HCT116 (cell line): ENCODE measurements around the gene BACE1. TPM values are rescaled to one million over a fixed set of nuclear protein-coding genes. Genes with fewer than 3 reads are reported as not detected.

Experiments
- ATAC-seq: fragments of 200-7000 bp; cut with Tn5 transposase; 2 replicates; pipeline ENCODE4 v1.9.1; 2020; ENCODE audit warnings: mild to moderate bottlenecking, moderate library complexity
- BruUV-seq: library from RNA; stranded (reverse); fragments of 400-500 nt; replicated peaks from 2 replicates; lab custom pipeline; 2021; lab: Mats Ljungman, UMichigan
- CTCF ChIA-PET: fragments of 300-600 bp; sonication (Branson Sonifier 250); formaldehyde crosslinking; loops from one replicate; lab custom pipeline; 2021; ENCODE audit warnings: antibody characterized with exemption; lab: Charles Lee
- POLR2A ChIA-PET: fragments of 300-600, 350-600 bp; sonication (Branson Sonifier 250); formaldehyde crosslinking; loops from one replicate; lab custom pipeline; 2021; ENCODE audit warnings: antibody characterized with exemption; lab: Charles Lee
- RAD21 ChIA-PET, 2 experiments: fragments of 300-600 bp; sonication (Branson Sonifier 250); formaldehyde crosslinking; loops; one replicate each; lab custom pipeline; 2023; ENCODE audit warnings: low total read pairs in 2 of 2; ENCODE audit not compliant: uncharacterized antibody in 2 of 2, unreplicated experiment in 2 of 2, low non-redundant PET in 1 of 2; lab: Charles Lee
- DNase-seq: peaks from one replicate; pipeline ENCODE4 v3.0.0-alpha.2; 2010; ENCODE audit warnings: low read depth, low spot score
- H2AFZ ChIP-seq: fragments of 200-600 bp; shearing (Covaris generic), sonication (generic); 2 replicates; pipeline ENCODE4 v1.6.1; 2017; ENCODE audit warnings: low read depth, mixed run types, mixed read lengths, antibody characterized with exemption, low read length; ENCODE audit not compliant: poor library complexity, severe bottlenecking
- H3K27ac ChIP-seq: 2 replicates; pipeline ENCODE4 v1.5.1; 2012; ENCODE audit warnings: low read depth, low read length
- H3K27me3 ChIP-seq: fragments of 200-600 bp; sonication (generic); 2 replicates; pipeline ENCODE4 v1.6.1; 2016; ENCODE audit warnings: mixed run types, low read length, mixed read lengths; ENCODE audit not compliant: insufficient read depth
- H3K36me3 ChIP-seq, 2 experiments: fragments of 200-500 bp in 1 of 2; fragments of 200-600 bp in 1 of 2; sonication (Bioruptor generic) in 1 of 2; sonication (generic) in 1 of 2; 2 replicates each; pipeline versions ENCODE4 v1.5.1 to v1.6.1; 2014 to 2016; ENCODE audit warnings: low read length in 2 of 2, inconsistent platforms in 1 of 2, mixed read lengths in 1 of 2, mixed run types in 1 of 2; ENCODE audit not compliant: insufficient read depth in 2 of 2, control insufficient read depth in 1 of 2
- H3K4me1 ChIP-seq, 2 experiments: fragments of 200-600 bp in 1 of 2; sonication (generic) in 1 of 2; 2 replicates each; pipeline versions ENCODE4 v1.5.1 to v1.6.1; 2012 to 2017; ENCODE audit warnings: low read length in 2 of 2, inconsistent platforms in 1 of 2, mild to moderate bottlenecking in 1 of 2, mixed read lengths in 1 of 2, mixed run types in 1 of 2, moderate library complexity in 1 of 2; ENCODE audit not compliant: insufficient read depth in 2 of 2, control insufficient read depth in 1 of 2
- H3K4me2 ChIP-seq: fragments of 200-600 bp; sonication (generic); 2 replicates; pipeline ENCODE4 v1.6.1; 2017; ENCODE audit warnings: mixed run types, low read length, mixed read lengths
- H3K4me3 ChIP-seq, 2 experiments: fragments of 200-600 bp in 1 of 2; sonication (generic) in 1 of 2; replicated peaks in 1 of 2; 2 replicates each; pipeline ENCODE4 v1.5.1; 2011 to 2016; ENCODE audit warnings: low read length in 2 of 2, control low read depth in 1 of 2, low read depth in 1 of 2, mild to moderate bottlenecking in 1 of 2, mixed read lengths in 1 of 2, mixed run types in 1 of 2
- H3K79me2 ChIP-seq: fragments of 200-600 bp; sonication (generic); 2 replicates; pipeline ENCODE4 v1.6.1; 2017; ENCODE audit warnings: mild to moderate bottlenecking, mixed run types, low read length, moderate library complexity, mixed read lengths; ENCODE audit not compliant: insufficient read depth
- H3K9ac ChIP-seq: fragments of 200-600 bp; sonication (generic); 2 replicates; pipeline ENCODE4 v1.6.1; 2016; ENCODE audit warnings: low read length, mixed read lengths
- H3K9me2 ChIP-seq: fragments of 200-600 bp; sonication (generic), shearing (Covaris generic); 2 replicates; pipeline ENCODE4 v1.6.1; 2017; ENCODE audit warnings: mixed run types, mild to moderate bottlenecking, moderate library complexity; ENCODE audit not compliant: insufficient read depth
- H3K9me3 ChIP-seq, 2 experiments: fragments of 200-500 bp in 1 of 2; fragments of 200-600 bp in 1 of 2; sonication (Bioruptor generic) in 1 of 2; sonication (generic) in 1 of 2; 2 replicates each; pipeline ENCODE4 v1.6.1; 2014 to 2017; ENCODE audit warnings: low read length in 2 of 2, mixed read lengths in 2 of 2, inconsistent platforms in 1 of 2, low read depth in 1 of 2, mild to moderate bottlenecking in 1 of 2, mixed run types in 1 of 2, moderate library complexity in 1 of 2; ENCODE audit not compliant: control insufficient read depth in 1 of 2, insufficient read depth in 1 of 2
- H4K20me1 ChIP-seq: fragments of 200-600 bp; sonication (generic), shearing (Covaris generic); 2 replicates; pipeline ENCODE4 v1.6.1; 2017; ENCODE audit warnings: mixed run types, mild to moderate bottlenecking, moderate library complexity; ENCODE audit not compliant: insufficient read depth
- ATF3 ChIP-seq: IDR thresholded peaks from 2 replicates; pipeline ENCODE4 v1.6.1; 2012
- CTCF ChIP-seq, 3 experiments: fragments of 200-600 bp in 1 of 3; sonication (generic) in 1 of 3; IDR thresholded peaks in 2 of 3; conservative IDR thresholded peaks in 1 of 3; 2 replicates each; pipeline ENCODE4 v1.5.1; 2012 to 2017; ENCODE audit warnings: low read depth in 2 of 3, low read length in 2 of 3, antibody characterized with exemption in 1 of 3, borderline replicate concordance in 1 of 3, control low read depth in 1 of 3, mild to moderate bottlenecking in 1 of 3, mixed read lengths in 1 of 3, mixed run types in 1 of 3, moderate library complexity in 1 of 3; ENCODE audit not compliant: insufficient read depth in 1 of 3
- EGR1 ChIP-seq: IDR thresholded peaks from 2 replicates; pipeline ENCODE4 v1.6.1; 2012; ENCODE audit warnings: low read depth
- EZH2 ChIP-seq: fragments of 200-600 bp; sonication (generic); IDR thresholded peaks from 2 replicates; pipeline ENCODE4 v1.6.1; 2017; ENCODE audit warnings: antibody characterized with exemption, mixed run types
- EZH2phosphoT487 ChIP-seq: fragments of 200-600 bp; IDR thresholded peaks from 2 replicates; pipeline ENCODE4 v1.6.1; 2018; ENCODE audit warnings: antibody characterized with exemption, borderline replicate concordance
- POLR2A ChIP-seq: IDR thresholded peaks from 2 replicates; pipeline ENCODE4 v1.7.0; 2011; ENCODE audit warnings: borderline replicate concordance; ENCODE audit not compliant: insufficient read depth, insufficient read length; ENCODE audit errors: extremely low read depth
- POLR2AphosphoS5 ChIP-seq: IDR thresholded peaks from 2 replicates; pipeline ENCODE4 v1.6.1; 2011; ENCODE audit warnings: mild to moderate bottlenecking, low read depth, low read length, moderate library complexity
- SIN3A ChIP-seq: IDR thresholded peaks from 2 replicates; pipeline ENCODE4 v1.6.1; 2012; ENCODE audit warnings: low read depth
- SP1 ChIP-seq: IDR thresholded peaks from 2 replicates; pipeline ENCODE4 v1.6.1; 2012; ENCODE audit warnings: low read depth
- TCF7L2 ChIP-seq: IDR thresholded peaks from 2 replicates; pipeline ENCODE4 v1.7.0; 2011; ENCODE audit warnings: borderline replicate concordance, inconsistent platforms; ENCODE audit not compliant: insufficient read depth, insufficient read length; ENCODE audit errors: extremely low read depth
- YY1 ChIP-seq: IDR thresholded peaks from 2 replicates; pipeline ENCODE4 v1.6.1; 2011; ENCODE audit warnings: low read length, low read depth, moderate library complexity, mild to moderate bottlenecking; ENCODE audit not compliant: insufficient replicate concordance; ENCODE audit errors: extremely low read depth
- ZBTB33 ChIP-seq: IDR thresholded peaks from 2 replicates; pipeline ENCODE4 v1.6.1; 2011; ENCODE audit warnings: mild to moderate bottlenecking, low read length, moderate library complexity; ENCODE audit not compliant: insufficient replicate concordance; ENCODE audit errors: extremely low read depth
- ZFX ChIP-seq: fragments of 450-650 bp; IDR thresholded peaks from 2 replicates; pipeline ENCODE4 v1.6.1; 2017
- ZNF274 ChIP-seq: fragments of 200-500 bp; sonication (Bioruptor generic); IDR thresholded peaks from 2 replicates; pipeline ENCODE4 v1.6.1; 2014; ENCODE audit warnings: mild to moderate bottlenecking, low read depth, low read length, inconsistent platforms
- intact Hi-C: fragments of 100-400 bp; cut with micrococcal nuclease; formaldehyde crosslinking; loops from 2 replicates; pipeline ENCODE4 v1.10.0; 2022
- total RNA-seq: library from RNA; stranded (reverse); gene quantifications from one replicate; pipeline ENCODE4 v1.2.1, GENCODE V29; 2021; ENCODE audit not compliant: unreplicated experiment

BACE1 gene
- total RNA-seq, 1 experiment from 2014 or later: 8.5 TPM

GRCh38 chr11:117314840-117315239 lies 1.2 kb downstream of the BACE1 start:
- Histone ChIP-seq H3K27me3 (no peaks in the 10 kb centered on the region), H2AFZ (no peak overlapping the region), H3K9me3 (no peaks in the 10 kb centered on the region), H3K4me2 (peak overlapping the region; percentile 92), H3K4me1 (peaks cover 7 to 16% of the 10 kb centered on the region in 2 experiments; a peak in 3 of 4 replicates), H3K27ac (no peak overlapping the region), H3K9me2 (no peaks in the 10 kb centered on the region), H3K4me3 (peak overlapping the region; percentile 65 to 68), H4K20me1 (no peaks in the 10 kb centered on the region), H3K9ac (no peak overlapping the region), H3K36me3 (no peaks in the 10 kb centered on the region), H3K79me2 (no peaks in the 10 kb centered on the region)
- ATAC-seq (no peak), DNase-seq (no peak)
- CTCF ChIA-PET: no interaction called here
- intact Hi-C loops: no loop called here
- TF ChIP-seq SIN3A (no peak), POLR2AphosphoS5 (no peak)
- RAD21 ChIA-PET: no interaction called here
- no TSS peak for BruUV-seq
- POLR2A ChIA-PET: interaction anchor here (2.0 kb wide), 1 partner anchor 13 kb away, joined by 10 read pairs; the partner anchor contains the start of gene CEP164

GRCh38 chr11:117313828-117314768 lies 2.0 kb downstream of the BACE1 start:
- H3K4me2 ChIP-seq: no peak overlapping the region
- H3K4me3 ChIP-seq: no peak overlapping the region
- H4K20me1 ChIP-seq: no peaks in the 10 kb centered on the region
- intact Hi-C loops: no loop called here
- peaks cover 7 to 16% of the 10 kb centered on the region in 2 experiments; a peak in 3 of 4 replicates for H3K4me1 ChIP-seq
- H3K9me2 ChIP-seq: no peaks in the 10 kb centered on the region
- H3K9me3 ChIP-seq: no peaks in the 10 kb centered on the region
- H3K79me2 ChIP-seq: no peaks in the 10 kb centered on the region
- TSS peak; percentile 35 for BruUV-seq
- RAD21 ChIA-PET: no interaction called here
- no peak overlapping the region for H3K9ac ChIP-seq
- H3K36me3 ChIP-seq: no peaks in the 10 kb centered on the region
- H3K27me3 ChIP-seq: no peaks in the 10 kb centered on the region
- H3K27ac ChIP-seq: no peak overlapping the region
- ATAC-seq: no peak
- no peak overlapping the region for H2AFZ ChIP-seq
- DNase-seq: no peak
- CTCF ChIA-PET: no interaction called here
- POLR2A ChIA-PET: no interaction called here
- no peak for TF ChIP-seq EZH2phosphoT487
- TF ChIP-seq CTCF (IDR thresholded peaks at IDR 0.05 in 2 of 3, conservative IDR thresholded peaks at IDR 0.05 in 1 of 3; ENCODE audit: borderline replicate concordance in 1 of 3, insufficient read depth in 1 of 3, low read depth in 2 of 3, low read length in 2 of 3): no peak
- TF ChIP-seq TCF7L2: no peak
- TF ChIP-seq SIN3A: no peak
- TF ChIP-seq EGR1: no peak
- TF ChIP-seq ZFX: no peak
- TF ChIP-seq YY1: no peak
- no peak for TF ChIP-seq SP1
- TF ChIP-seq POLR2A: no peak
- no peak for TF ChIP-seq EZH2
- no peak for TF ChIP-seq ATF3
- TF ChIP-seq ZBTB33: no peak
- TF ChIP-seq ZNF274: no peak
